ENCODE measurements around the gene OR4E2. TPM values are rescaled to one million over a fixed set of nuclear protein-coding genes. Genes with fewer than 3 reads are reported as not detected.

Gene OR4E2
- total and polyA plus RNA-seq, 12 donors = not detected

- TF ChIP-seq CTCF (IDR thresholded peaks at IDR 0.05) = no peak
- ATAC-seq (no peak), DNase-seq (no peak)
- no peaks in the 10 kb centered on the region for H3K36me3 ChIP-seq
- H3K4me1 ChIP-seq = no peaks in the 10 kb centered on the region
- no peak overlapping the region for H3K4me3 ChIP-seq
- H3K27me3 ChIP-seq = no peaks in the 10 kb centered on the region
- WGBS, 2 donors = 84% methylated on average over 1 of the region's 1 CpG
- H3K27ac ChIP-seq = no peak overlapping the region
- peaks cover 0 to 19% (median 5%) of the 10 kb centered on the region in 11 donors for H3K9me3 ChIP-seq
- intact Hi-C loops (cut with DNase I) = no loop called here
Observed at GRCh38 chr14:21672116-21672515, 18.5 kb downstream of the OR4E2 start.

DNA sequence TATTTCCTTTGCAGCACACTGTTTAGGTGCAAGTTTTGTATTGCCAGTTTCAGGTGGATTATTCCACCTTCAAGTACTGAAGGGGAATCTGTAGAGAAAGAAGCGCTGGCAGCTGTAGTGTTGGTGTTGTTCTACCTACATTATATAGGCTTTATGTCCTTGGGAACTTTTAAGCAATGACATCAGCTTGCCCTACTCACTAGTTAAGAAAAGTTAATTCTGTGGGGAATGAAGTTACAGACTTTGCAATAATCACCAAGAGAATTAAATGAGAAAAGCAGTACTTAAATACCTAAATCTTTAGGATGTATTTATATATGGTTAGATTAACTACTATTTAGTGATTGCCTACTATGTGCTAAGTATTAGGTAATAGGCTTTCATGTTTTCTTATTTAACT lies 20.1 kb downstream of the OR4E2 start, which contains the start of gene OR4E1:
Gene OR4E1, minus strand, starts transcription at position 101 of the 400 bp plus-strand sequence. CDS start 2,883 bp downstream, outside the sequence.
- H3K36me3 ChIP-seq = no peaks in the 10 kb centered on the region
- ATAC-seq = no peak
- H3K4me3 ChIP-seq = no peak within 1 kb of the TSS
- 81 to 88% methylated on average over 1 of the region's 1 CpG for WGBS, 2 donors
- TF ChIP-seq CTCF (IDR thresholded peaks at IDR 0.05) = no peak
- H3K9me3 ChIP-seq = peaks cover 0 to 19% (median 5%) of the 10 kb centered on the region in 11 donors
- DNase-seq = no peak
- H3K27ac ChIP-seq = no peak within 1 kb of the TSS
- no peaks in the 10 kb centered on the region for H3K4me1 ChIP-seq
- H3K27me3 ChIP-seq = no peaks in the 10 kb centered on the region
- intact Hi-C loops (cut with DNase I) = no loop called here

GRCh38 chr14:21675566-21675965 lies 21.9 kb downstream of the OR4E2 start:
- H3K9me3 ChIP-seq = peaks cover 0 to 19% (median 5%) of the 10 kb centered on the region in 11 donors
- H3K27me3 ChIP-seq = no peaks in the 10 kb centered on the region
- no peaks in the 10 kb centered on the region for H3K36me3 ChIP-seq
- ATAC-seq (no peak), DNase-seq (no peak)
- no peak for TF ChIP-seq CTCF (IDR thresholded peaks at IDR 0.05)
- intact Hi-C loops (cut with DNase I) = no loop called here
- no peaks in the 10 kb centered on the region for H3K4me1 ChIP-seq
- H3K27ac ChIP-seq = no peak overlapping the region
- 76 to 77% methylated on average over 4 of the region's 4 CpGs for WGBS, 2 donors
- no peak overlapping the region for H3K4me3 ChIP-seq

- ATAC-seq (no peak), DNase-seq (no peak)
- Histone ChIP-seq H3K36me3 (no peaks in the 10 kb centered on the region), H3K4me1 (no peaks in the 10 kb centered on the region), H3K27me3 (no peaks in the 10 kb centered on the region), H3K27ac (no peak overlapping the region), H3K9me3 (peaks cover 0 to 15% (median 3%) of the 10 kb centered on the region in 11 donors), H3K4me3 (no peak overlapping the region)
- intact Hi-C loops (cut with DNase I) = no loop called here
- WGBS, 2 donors = 73 to 78% methylated on average over 2 of the region's 2 CpGs
- no peak for TF ChIP-seq CTCF (IDR thresholded peaks at IDR 0.05)
Observed at GRCh38 chr14:21680072-21680471, 26.4 kb downstream of the OR4E2 start.
